Gastrocnemius medialis (tissue), 4 donors: ENCODE data around the gene APPBP2. TPM values are rescaled to one million over a fixed set of nuclear protein-coding genes. Genes with fewer than 3 reads are reported as not detected.

Source experiments
- ATAC-seq, 2 donors: fragments of 150-250 bp; one replicate each; pipeline ENCODE4 v1.9.1; 2016
- DNase-seq, 2 donors: peaks; one replicate each; pipeline ENCODE4 v3.0.0-alpha.2; 2019
- H3K27ac ChIP-seq, 4 donors: fragments of 200-600 bp; sonication (generic); 1 replicate in 1 of 4; 2 replicates in 3 of 4; pipeline ENCODE4 v1.5.1; 2016 to 2018; ENCODE audit warnings: mild to moderate bottlenecking in 2 of 4, moderate library complexity in 1 of 4
- H3K27me3 ChIP-seq, 3 donors: fragments of 200-600 bp; sonication (generic) in 2 of 3; 1 replicate in 1 of 3; 2 replicates in 2 of 3; pipeline versions ENCODE4 v1.5.1 to v1.6.0; 2016 to 2019; ENCODE audit warnings: mild to moderate bottlenecking in 1 of 3, moderate library complexity in 1 of 3
- H3K36me3 ChIP-seq, 2 donors: fragments of 200-600 bp; sonication (generic) in 1 of 2; one replicate each; pipeline ENCODE4 v1.5.1; 2017 to 2018
- H3K4me1 ChIP-seq, 2 donors: fragments of 200-600 bp; sonication (generic) in 1 of 2; one replicate each; pipeline ENCODE4 v1.5.1; 2016 to 2017; ENCODE audit warnings: mild to moderate bottlenecking in 2 of 2
- H3K4me3 ChIP-seq, 4 donors: fragments of 200-600 bp; sonication (generic) in 3 of 4; 1 replicate in 1 of 4; 2 replicates in 3 of 4; pipeline ENCODE4 v1.5.1; 2016 to 2019; ENCODE audit warnings: mild to moderate bottlenecking in 2 of 4
- H3K9me3 ChIP-seq, 3 donors: fragments of 200-600 bp; sonication (generic) in 2 of 3; 1 replicate in 1 of 3; 2 replicates in 2 of 3; pipeline ENCODE4 v1.5.1; 2016 to 2019
- POLR2A ChIP-seq, 2 donors: fragments of 450-650 bp; IDR thresholded peaks; one replicate each; pipeline ENCODE4 v1.6.1; 2017; ENCODE audit warnings: antibody characterized with exemption in 2 of 2, mild to moderate bottlenecking in 2 of 2, moderate library complexity in 2 of 2
- in situ Hi-C, 4 donors: fragments of 200-750 bp; cut with MboI; loops; one replicate each; pipeline versions ENCODE4 v1.15.0 to v1.8.0; 2017; ENCODE audit warnings: low sequenced_read_pairs in 4 of 4
- intact Hi-C: fragments of 100-400 bp; cut with DNase I; formaldehyde crosslinking; loops from one replicate; pipeline ENCODE4 v1.15.1; 2023; ENCODE audit warnings: low total_unique reads
- total RNA-seq, 4 donors: library from RNA; depleted of rRNA; stranded (reverse); fragments of >200 nt; gene quantifications; one replicate each; pipeline versions ENCODE4 v1.1.0 to v1.2.3, GENCODE V29; 2016
- TF ChIP-seq, protein P1 (sequence below), 5 experiments: fragments of 450-650 bp in 3 of 5; fragments of 200-600 bp in 2 of 5; sonication (generic) in 2 of 5; IDR thresholded peaks in 4 of 5; conservative IDR thresholded peaks in 1 of 5; 1 replicate in 4 of 5; 2 replicates in 1 of 5; pipeline ENCODE4 v1.5.1; 2016 to 2019; ENCODE audit warnings: antibody characterized with exemption in 5 of 5, mild to moderate bottlenecking in 3 of 5, moderate library complexity in 3 of 5

Gene APPBP2
- total RNA-seq, 4 donors from 2014 or later, result 14.2 to 21.8 (median 18.1) TPM

DNA sequence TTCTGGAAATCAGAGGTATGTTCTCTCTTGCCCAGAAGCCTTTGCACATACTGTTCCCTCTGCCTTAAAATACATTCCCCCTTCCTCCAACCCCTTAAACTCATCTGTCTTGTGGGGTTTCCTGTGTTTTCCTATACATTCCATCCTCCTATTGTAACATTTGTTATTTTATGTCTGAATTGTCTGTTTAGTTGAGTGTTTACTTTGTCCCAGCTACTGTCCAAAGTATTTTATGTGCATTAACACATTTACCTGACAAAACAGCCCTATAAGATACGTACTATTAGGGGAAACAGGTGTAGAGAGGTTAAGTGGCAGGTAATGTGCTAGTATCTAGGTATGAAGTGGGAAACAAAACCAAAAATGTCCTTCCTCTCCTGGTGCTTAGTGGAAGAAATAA, 61.7 kb downstream of the APPBP2 start:
- Histone ChIP-seq H3K36me3 (peaks cover 5 to 73% of the 10 kb centered on the region in 2 donors), H3K4me1 (peaks cover 12 to 14% of the 10 kb centered on the region in 2 donors), H3K4me3 (no peak overlapping the region), H3K27ac (peak overlapping the region in 1 of 4 donors; percentile 11), H3K9me3 (no peaks in the 10 kb centered on the region), H3K27me3 (no peaks in the 10 kb centered on the region)
- ATAC-seq (no peak), DNase-seq (no peak)
- TF ChIP-seq, protein P1, sequence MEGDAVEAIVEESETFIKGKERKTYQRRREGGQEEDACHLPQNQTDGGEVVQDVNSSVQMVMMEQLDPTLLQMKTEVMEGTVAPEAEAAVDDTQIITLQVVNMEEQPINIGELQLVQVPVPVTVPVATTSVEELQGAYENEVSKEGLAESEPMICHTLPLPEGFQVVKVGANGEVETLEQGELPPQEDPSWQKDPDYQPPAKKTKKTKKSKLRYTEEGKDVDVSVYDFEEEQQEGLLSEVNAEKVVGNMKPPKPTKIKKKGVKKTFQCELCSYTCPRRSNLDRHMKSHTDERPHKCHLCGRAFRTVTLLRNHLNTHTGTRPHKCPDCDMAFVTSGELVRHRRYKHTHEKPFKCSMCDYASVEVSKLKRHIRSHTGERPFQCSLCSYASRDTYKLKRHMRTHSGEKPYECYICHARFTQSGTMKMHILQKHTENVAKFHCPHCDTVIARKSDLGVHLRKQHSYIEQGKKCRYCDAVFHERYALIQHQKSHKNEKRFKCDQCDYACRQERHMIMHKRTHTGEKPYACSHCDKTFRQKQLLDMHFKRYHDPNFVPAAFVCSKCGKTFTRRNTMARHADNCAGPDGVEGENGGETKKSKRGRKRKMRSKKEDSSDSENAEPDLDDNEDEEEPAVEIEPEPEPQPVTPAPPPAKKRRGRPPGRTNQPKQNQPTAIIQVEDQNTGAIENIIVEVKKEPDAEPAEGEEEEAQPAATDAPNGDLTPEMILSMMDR (IDR thresholded peaks at IDR 0.05 in 4 of 5, conservative IDR thresholded peaks at IDR 0.05 in 1 of 5), result no peak
- no peak for TF ChIP-seq POLR2A (IDR thresholded peaks at IDR 0.05)
- in situ Hi-C loops (loop anchor here in 1 of 4 donors (25.0 kb wide), 2 partner anchors 173 to 1202 kb away; no protein-coding TSS in a partner anchor), intact Hi-C loops (no loop called here)

DNA sequence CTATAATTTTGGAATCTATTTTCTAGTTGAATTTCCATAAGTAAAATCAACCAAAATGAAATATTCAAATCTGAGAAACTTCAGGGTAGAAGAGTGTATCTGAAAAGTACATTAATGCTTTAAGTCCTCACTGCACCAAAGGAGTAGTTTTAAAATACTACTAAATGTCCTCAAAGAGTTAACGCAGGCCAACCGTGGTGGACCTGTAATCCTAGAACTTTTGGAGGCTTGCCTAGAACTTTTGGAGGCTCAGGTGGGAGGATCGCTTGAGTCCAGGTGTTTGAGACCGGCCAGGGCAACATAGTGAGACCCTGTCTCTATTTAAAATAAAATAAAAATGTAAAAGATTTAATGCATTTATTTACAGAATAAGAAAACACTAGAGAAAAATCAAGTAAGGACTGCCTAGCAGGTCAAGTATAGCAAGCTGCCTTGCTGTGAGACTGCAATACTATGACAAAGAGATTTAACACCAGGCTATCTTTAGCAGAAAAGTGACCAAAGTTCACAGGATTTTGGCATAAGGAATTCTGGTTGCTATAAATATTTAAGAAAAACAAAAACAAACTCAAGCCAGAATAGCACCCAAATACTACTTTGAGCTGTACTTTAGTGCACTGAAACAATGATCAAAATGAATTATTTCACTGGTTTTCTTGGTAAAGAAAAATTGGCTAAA, 62.7 kb downstream of the APPBP2 start:
- Histone ChIP-seq H3K4me3 (no peak overlapping the region), H3K27me3 (no peaks in the 10 kb centered on the region), H3K27ac (peak overlapping the region in 1 of 4 donors; percentile 11), H3K36me3 (peaks cover 5 to 76% of the 10 kb centered on the region in 2 donors), H3K9me3 (no peaks in the 10 kb centered on the region), H3K4me1 (peaks cover 3 to 4% of the 10 kb centered on the region in 2 donors)
- in situ Hi-C loops, result loop anchor here in 1 of 4 donors (25.0 kb wide), 2 partner anchors 174 to 1201 kb away; no protein-coding TSS in a partner anchor
- DNase-seq (no peak), ATAC-seq (no peak)
- TF ChIP-seq POLR2A (IDR thresholded peaks at IDR 0.05), result no peak
- TF ChIP-seq, protein P1 (IDR thresholded peaks at IDR 0.05 in 4 of 5, conservative IDR thresholded peaks at IDR 0.05 in 1 of 5), result no peak
- intact Hi-C loops, result no loop called here

DNA sequence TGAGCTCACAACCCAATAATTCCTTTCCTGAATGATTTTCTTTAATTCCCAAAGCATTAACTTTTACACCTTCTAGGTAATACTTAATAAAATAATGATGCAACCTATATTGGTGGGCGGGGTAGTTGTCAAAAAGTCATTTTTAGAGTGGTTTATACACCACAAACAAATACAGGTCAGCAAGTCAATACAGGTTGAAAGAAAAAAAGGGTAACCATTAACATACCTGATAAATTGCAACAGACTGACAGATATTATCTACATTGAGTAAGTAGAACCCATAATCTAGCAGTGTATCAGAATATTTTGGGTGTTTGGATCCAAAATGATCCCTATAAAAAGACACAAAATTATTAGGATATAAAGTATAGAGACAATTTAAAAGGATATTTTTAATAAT, 64.5 kb downstream of the APPBP2 start:
- in situ Hi-C loops, result loop anchor here in 1 of 4 donors (25.0 kb wide), 2 partner anchors 176 to 1199 kb away; no protein-coding TSS in a partner anchor
- Histone ChIP-seq H3K36me3 (peaks cover 5 to 86% of the 10 kb centered on the region in 2 donors), H3K27ac (no peak overlapping the region), H3K9me3 (no peaks in the 10 kb centered on the region), H3K4me3 (no peak overlapping the region), H3K4me1 (no peaks in the 10 kb centered on the region), H3K27me3 (no peaks in the 10 kb centered on the region)
- TF ChIP-seq POLR2A (IDR thresholded peaks at IDR 0.05), result no peak
- TF ChIP-seq, protein P1 (IDR thresholded peaks at IDR 0.05 in 4 of 5, conservative IDR thresholded peaks at IDR 0.05 in 1 of 5), result no peak
- DNase-seq (no peak), ATAC-seq (no peak)
- intact Hi-C loops, result no loop called here

DNA sequence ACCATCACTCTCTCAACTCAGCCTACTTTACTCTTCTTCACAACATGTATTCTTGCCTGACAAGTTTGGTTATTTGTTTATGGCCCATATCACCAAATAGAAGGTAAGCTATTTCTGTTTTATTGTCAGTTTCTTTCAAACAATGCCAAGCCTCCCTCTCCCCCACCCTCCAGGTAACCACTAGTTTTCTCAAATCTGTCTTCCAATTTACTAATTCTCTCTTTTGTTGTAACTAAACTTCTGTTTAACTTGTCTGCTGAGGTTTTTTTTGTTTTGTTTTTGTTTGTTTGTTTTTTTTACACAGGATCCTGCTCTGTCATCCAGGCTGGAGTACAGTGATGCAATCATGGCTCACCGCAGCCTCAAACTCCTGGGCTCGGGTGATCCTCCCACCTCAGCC, 68.9 kb downstream of the APPBP2 start:
- DNase-seq (no peak), ATAC-seq (no peak)
- H3K36me3 ChIP-seq, result peaks cover 5 to 72% of the 10 kb centered on the region in 2 donors
- in situ Hi-C loops, result loop anchor here in 1 of 4 donors (25.0 kb wide), 2 partner anchors 180 to 1195 kb away; no protein-coding TSS in a partner anchor
- H3K4me3 ChIP-seq, result no peak overlapping the region
- no peaks in the 10 kb centered on the region for H3K27me3 ChIP-seq
- no peaks in the 10 kb centered on the region for H3K4me1 ChIP-seq
- H3K27ac ChIP-seq, result no peak overlapping the region
- TF ChIP-seq, protein P1 (IDR thresholded peaks at IDR 0.05 in 4 of 5, conservative IDR thresholded peaks at IDR 0.05 in 1 of 5), result no peak
- TF ChIP-seq POLR2A (IDR thresholded peaks at IDR 0.05), result no peak
- intact Hi-C loops, result no loop called here
- no peaks in the 10 kb centered on the region for H3K9me3 ChIP-seq
